IMR-90 (cell line): ENCODE results near the gene C1orf105. TPM values are rescaled to one million over a fixed set of nuclear protein-coding genes. Genes with fewer than 3 reads are reported as not detected.

Experiments used
- ATAC-seq: fragments of 200-7000 bp; cut with Tn5 transposase; 2 replicates; pipeline ENCODE4 v1.9.1; 2020; ENCODE audit warnings: low read depth, mild to moderate bottlenecking, moderate library complexity
- BruUV-seq: library from RNA; stranded (reverse); fragments of 400-500 nt; replicated peaks from 2 replicates; lab custom pipeline; 2021; lab: Mats Ljungman, UMichigan
- CTCF ChIA-PET: fragments of 300-600 bp; formaldehyde crosslinking; extraction: SDS; loops from one replicate; lab custom pipeline; 2021; ENCODE audit warnings: antibody characterized with exemption; lab: Yijun Ruan, JAX
- POLR2A ChIA-PET: fragments of 300-600 bp; sonication (Branson Sonifier 250); formaldehyde crosslinking; loops from one replicate; lab custom pipeline; 2022; ENCODE audit warnings: antibody characterized with exemption; ENCODE audit not compliant: unreplicated experiment; lab: Charles Lee
- DNase-seq: peaks from one replicate; pipeline ENCODE4 v3.0.0; 2013
- H2AFZ ChIP-seq: replicated peaks from 2 replicates; pipeline ENCODE3; 2013; ENCODE audit warnings: low read length, mild to moderate bottlenecking; ENCODE audit not compliant: poor library complexity
- H2AK5ac ChIP-seq: 2 replicates; pipeline ENCODE4 v1.6.1; 2013; ENCODE audit warnings: low read depth, low read length, inconsistent platforms
- H2AK9ac ChIP-seq: replicated peaks from 2 replicates; pipeline ENCODE3; 2013; ENCODE audit warnings: mild to moderate bottlenecking, low read depth, low read length, moderate library complexity; ENCODE audit not compliant: poor library complexity
- H2BK120ac ChIP-seq: 2 replicates; pipeline ENCODE4 v1.6.1; 2013; ENCODE audit warnings: low read depth, low read length, inconsistent platforms
- H2BK15ac ChIP-seq: 3 replicates; pipeline ENCODE4 v1.6.1; 2013; ENCODE audit warnings: low read depth, low read length, inconsistent platforms
- H2BK20ac ChIP-seq: 2 replicates; pipeline ENCODE4 v1.6.1; 2013; ENCODE audit warnings: low read depth, mild to moderate bottlenecking, inconsistent platforms, low read length, moderate library complexity
- H2BK5ac ChIP-seq: 2 replicates; pipeline ENCODE4 v1.6.1; 2013; ENCODE audit warnings: mild to moderate bottlenecking, low read depth, low read length, inconsistent platforms; ENCODE audit not compliant: poor library complexity, severe bottlenecking
- H3K14ac ChIP-seq: replicated peaks from 2 replicates; pipeline ENCODE4 v1.6.1; 2013; ENCODE audit warnings: low read depth, low read length, inconsistent platforms
- H3K18ac ChIP-seq: 2 replicates; pipeline ENCODE4 v1.6.1; 2013; ENCODE audit warnings: low read depth, low read length, control low read depth
- H3K23ac ChIP-seq: 2 replicates; pipeline ENCODE4 v1.6.1; 2013; ENCODE audit warnings: low read depth, low read length, inconsistent platforms
- H3K27ac ChIP-seq: 2 replicates; pipeline ENCODE4 v1.5.1; 2013; ENCODE audit warnings: mild to moderate bottlenecking, control low read depth, low read length; ENCODE audit not compliant: insufficient read depth
- H3K27me3 ChIP-seq: 2 replicates; pipeline ENCODE4 v1.6.1; 2013; ENCODE audit warnings: low read length; ENCODE audit not compliant: control insufficient read depth, insufficient read depth
- H3K36me3 ChIP-seq: 2 replicates; pipeline ENCODE4 v1.6.1; 2013; ENCODE audit warnings: low read length, mixed read lengths; ENCODE audit not compliant: control insufficient read depth, insufficient read depth
- H3K4ac ChIP-seq: 2 replicates; pipeline ENCODE4 v1.6.1; 2013; ENCODE audit warnings: low read depth, low read length, inconsistent platforms
- H3K4me1 ChIP-seq: 2 replicates; pipeline ENCODE4 v1.6.1; 2013; ENCODE audit warnings: low read length, mixed read lengths; ENCODE audit not compliant: control insufficient read depth, insufficient read depth
- H3K4me2 ChIP-seq: 2 replicates; pipeline ENCODE4 v1.6.1; 2013; ENCODE audit warnings: low read depth, mild to moderate bottlenecking, control low read depth, low read length, moderate library complexity
- H3K4me3 ChIP-seq: 2 replicates; pipeline ENCODE4 v1.5.1; 2013; ENCODE audit warnings: low read depth, mild to moderate bottlenecking, control low read depth, low read length, moderate library complexity; ENCODE audit not compliant: insufficient read depth
- H3K56ac ChIP-seq: 2 replicates; pipeline ENCODE4 v1.6.1; 2013; ENCODE audit warnings: low read length, inconsistent platforms; ENCODE audit not compliant: insufficient read depth; ENCODE audit errors: extremely low read depth
- H3K79me1 ChIP-seq, 2 experiments: 2 replicates each; pipeline ENCODE4 v1.6.1; 2013; ENCODE audit warnings: low read length in 2 of 2, inconsistent platforms in 1 of 2, low read depth in 1 of 2
- H3K9ac ChIP-seq: 2 replicates; pipeline ENCODE4 v1.6.1; 2013; ENCODE audit warnings: low read depth, low read length, control low read depth
- H3K9me1 ChIP-seq: 2 replicates; pipeline ENCODE4 v1.6.1; 2013; ENCODE audit warnings: low read length, inconsistent platforms; ENCODE audit not compliant: insufficient read depth
- H3K9me3 ChIP-seq: 2 replicates; pipeline ENCODE4 v1.6.1; 2013; ENCODE audit warnings: low read length; ENCODE audit not compliant: control insufficient read depth, insufficient read depth
- H4K20me1 ChIP-seq: 2 replicates; pipeline ENCODE4 v1.6.1; 2013; ENCODE audit warnings: low read length, inconsistent platforms; ENCODE audit not compliant: insufficient read depth
- H4K5ac ChIP-seq: 2 replicates; pipeline ENCODE4 v1.6.1; 2013; ENCODE audit warnings: mild to moderate bottlenecking, low read depth, low read length, control low read depth
- H4K8ac ChIP-seq, 2 experiments: 2 replicates each; pipeline ENCODE4 v1.6.1; 2013; ENCODE audit warnings: low read depth in 2 of 2, low read length in 2 of 2, control low read depth in 1 of 2, inconsistent platforms in 1 of 2
- H4K91ac ChIP-seq: 2 replicates; pipeline ENCODE4 v1.6.1; 2013; ENCODE audit warnings: low read depth, low read length, inconsistent platforms; ENCODE audit not compliant: insufficient read depth
- BHLHE40 ChIP-seq: fragments of 150-350 bp; IDR thresholded peaks from 2 replicates; pipeline ENCODE4 v1.6.1; 2016; ENCODE audit warnings: mild to moderate bottlenecking, low read depth, low read length
- CEBPB ChIP-seq: IDR thresholded peaks from 2 replicates; pipeline ENCODE4 v1.6.1; 2012; ENCODE audit warnings: low read depth, low read length, improper control_type of control experiment
- CHD1 ChIP-seq: IDR thresholded peaks from 2 replicates; pipeline ENCODE4 v1.6.1; 2012; ENCODE audit warnings: low read depth, low read length, improper control_type of control experiment
- MAFK ChIP-seq: IDR thresholded peaks from 2 replicates; pipeline ENCODE4 v1.6.1; 2012; ENCODE audit warnings: low read depth, low read length, improper control_type of control experiment
- MAZ ChIP-seq: IDR thresholded peaks from 2 replicates; pipeline ENCODE4 v1.6.1; 2012; ENCODE audit warnings: low read depth, mild to moderate bottlenecking, low read length, improper control_type of control experiment, moderate library complexity, borderline replicate concordance
- MXI1 ChIP-seq: IDR thresholded peaks from 2 replicates; pipeline ENCODE4 v1.6.1; 2012; ENCODE audit warnings: low read depth, mild to moderate bottlenecking, low read length, moderate library complexity, borderline replicate concordance
- RAD21 ChIP-seq: IDR thresholded peaks from 2 replicates; pipeline ENCODE4 v1.6.1; 2012; ENCODE audit warnings: low read length, improper control_type of control experiment
- RFX5 ChIP-seq: IDR thresholded peaks from 2 replicates; pipeline ENCODE4 v1.8.0; 2012; ENCODE audit warnings: low read depth, mild to moderate bottlenecking, low read length, moderate library complexity
- SMC3 ChIP-seq: fragments of 150-350 bp; IDR thresholded peaks from 2 replicates; pipeline ENCODE4 v1.6.1; 2016; ENCODE audit warnings: low read depth, mild to moderate bottlenecking, antibody characterized with exemption, low read length, moderate library complexity
- WGBS, 2 experiments: methylation state at CpG; one replicate each; pipeline versions ENCODE4 v1.1.5 to v1.1.7; 2013; ENCODE audit warnings: missing lambda C conversion rate in 2 of 2; ENCODE audit not compliant: insufficient read length in 1 of 2; ENCODE audit errors: extremely low coverage in 2 of 2; 5-methylcytosine and 5-hydroxymethylcytosine counted together
- dilution Hi-C: fragments of 300-500 bp; cut with HindIII; formaldehyde crosslinking; loops from one replicate; pipeline ENCODE4 v1.14.3; 2018; ENCODE audit warnings: low sequenced_read_pairs; ENCODE audit not compliant: unreplicated experiment
- in situ Hi-C: fragments of 300-500 bp; cut with MboI; formaldehyde crosslinking; loops from 3 replicates; pipeline ENCODE4 v1.14.3; 2019; ENCODE audit warnings: low sequenced_read_pairs, inconsistent platforms, mixed read lengths
- intact Hi-C: fragments of 100-400 bp; cut with micrococcal nuclease; formaldehyde crosslinking; loops from 2 replicates; pipeline ENCODE4 v1.10.0; 2022
- polyA plus RNA-seq, 3 experiments: library from polyadenylated mRNA; depleted of rRNA; stranded (reverse); fragments of >200 nt; gene quantifications; 2 replicates each; pipeline ENCODE4 v1.2.3, GENCODE V29; 2012; ENCODE audit warnings: low replicate concordance in 1 of 3
- total RNA-seq: library from RNA; depleted of rRNA; stranded (reverse); fragments of >200 nt; gene quantifications from 2 replicates; pipeline ENCODE4 v1.2.3, GENCODE V29; 2012
- TF ChIP-seq, protein P1 (sequence below): fragments of 150-350 bp; IDR thresholded peaks from 2 replicates; pipeline ENCODE4 v1.6.1; 2017; ENCODE audit warnings: mild to moderate bottlenecking, antibody characterized with exemption, low read length, low read depth
- TF ChIP-seq, protein P2 (sequence below): fragments of 150-350 bp; IDR thresholded peaks from 2 replicates; pipeline ENCODE4 v1.6.1; 2016; ENCODE audit warnings: low read depth, mild to moderate bottlenecking, low read length, moderate library complexity, borderline replicate concordance
- TF ChIP-seq, protein P3 (sequence below): conservative IDR thresholded peaks from 2 replicates; pipeline ENCODE4 v1.5.1; 2012; ENCODE audit warnings: mild to moderate bottlenecking, low read depth, low read length, improper control_type of control experiment

C1orf105 gene
- total and polyA plus RNA-seq, 2 of the 4 experiments (the other 2 are of a cell fraction), result not detected

DNA sequence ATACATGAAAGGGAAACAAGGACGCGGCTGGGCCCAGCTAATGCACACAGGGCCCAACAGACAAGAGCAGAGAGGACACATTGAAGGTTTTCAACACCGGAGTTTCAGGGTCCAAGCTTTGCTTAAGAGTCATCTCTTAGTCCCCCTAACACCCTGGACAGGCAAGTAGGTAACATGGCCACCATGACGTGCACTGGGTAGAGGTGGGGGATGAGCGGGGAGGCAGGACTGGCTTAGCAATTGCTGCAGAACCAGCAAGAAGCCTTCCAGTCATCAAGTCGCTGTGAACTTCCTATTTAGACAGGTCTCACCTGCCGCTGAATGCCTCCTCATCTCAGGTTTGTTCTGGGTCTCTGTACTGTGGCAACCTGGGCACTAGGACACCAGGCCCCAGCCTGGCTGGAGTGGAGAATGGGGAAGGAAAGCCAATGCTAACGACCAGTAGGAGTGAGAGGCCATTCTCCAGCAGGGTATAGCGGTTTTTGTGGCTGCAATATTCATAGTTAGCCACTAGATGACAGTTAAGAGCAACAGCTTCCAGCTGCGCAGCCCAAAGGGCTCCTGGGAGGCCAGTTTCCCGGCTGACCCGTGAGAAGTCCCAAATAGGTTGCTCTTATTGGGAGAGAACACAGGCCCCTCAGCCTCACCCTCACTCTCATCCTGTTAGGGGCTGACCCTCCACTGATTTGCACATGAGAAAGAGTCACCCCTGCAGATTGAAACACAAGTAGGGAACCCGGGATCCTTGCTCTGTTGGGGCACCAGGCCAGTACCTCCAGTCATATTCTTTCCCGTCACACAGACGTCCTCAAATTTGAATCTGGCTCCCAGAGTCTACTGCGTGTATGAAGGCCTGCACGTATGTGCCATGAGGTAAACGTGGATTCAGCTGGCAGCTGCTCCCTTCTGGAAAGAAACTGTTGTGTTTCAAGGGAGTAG, 29.4 kb downstream of the C1orf105 start:
- ATAC-seq, result peak; percentile 95
- no peak overlapping the region for H3K27ac ChIP-seq
- no peaks in the 10 kb centered on the region for H4K20me1 ChIP-seq
- H3K4me3 ChIP-seq, result no peak overlapping the region
- H4K91ac ChIP-seq, result no peak overlapping the region
- no peak overlapping the region; the same call in 1 of the 2 replicates for H2BK20ac ChIP-seq
- H3K14ac ChIP-seq, result no peak overlapping the region
- peaks cover 7% of the 10 kb centered on the region; the same call in 1 of the 2 replicates for H3K9me1 ChIP-seq
- peak overlapping the region in 1 of 2 experiments; percentile 43; a peak in 1 of 4 replicates for H4K8ac ChIP-seq
- peak; percentile 51 for DNase-seq
- H4K5ac ChIP-seq, result no peak overlapping the region
- no peak overlapping the region for H2AK9ac ChIP-seq
- CTCF ChIA-PET, result interaction anchor here (0.6 to 1.6 kb wide), 2 partner anchors 23 to 270 kb away, joined by 3 to 10 read pairs; no protein-coding TSS in a partner anchor
- H3K36me3 ChIP-seq, result no peaks in the 10 kb centered on the region
- intact Hi-C loops (loop anchor here (1.0 to 2.0 kb wide), 2 partner anchors 83 to 269 kb away; partner anchors contain the start of gene SUCO), in situ Hi-C loops (loop anchor here (5.0 kb wide), 1 partner anchor 267 kb away; no protein-coding TSS in a partner anchor), dilution Hi-C loops (no loop called here)
- peaks cover 10% of the 10 kb centered on the region for H3K4me1 ChIP-seq
- H3K56ac ChIP-seq, result no peak overlapping the region
- H3K9me3 ChIP-seq, result no peaks in the 10 kb centered on the region
- peak overlapping the region; percentile 79 for H2AFZ ChIP-seq
- no peak overlapping the region for H2BK120ac ChIP-seq
- WGBS, 2 experiments, result 54% methylated on average over 6 of the region's 18 CpGs; no CpG with 5 or more reads in 1 of the 2 experiments
- no peak overlapping the region for H3K18ac ChIP-seq
- no TSS peak for BruUV-seq
- H3K9ac ChIP-seq, result no peak overlapping the region
- H3K79me1 ChIP-seq, result no peaks in the 10 kb centered on the region
- H3K4ac ChIP-seq, result no peak overlapping the region
- H2BK5ac ChIP-seq, result no peak overlapping the region
- POLR2A ChIA-PET, result no interaction called here
- H3K4me2 ChIP-seq, result no peak overlapping the region; the same call in 1 of the 2 replicates
- H3K27me3 ChIP-seq, result peaks cover 5% of the 10 kb centered on the region
- no peak overlapping the region; the same call in 2 of the 3 replicates for H2BK15ac ChIP-seq
- H3K23ac ChIP-seq, result no peak overlapping the region
- H2AK5ac ChIP-seq, result no peak overlapping the region
- TF ChIP-seq MAFK (no peak), MAZ (no peak), CHD1 (no peak), MXI1 (no peak), RFX5 (no peak), CEBPB (no peak), RAD21 (peak; percentile 76), SMC3 (peak; percentile 58), BHLHE40 (no peak)
- TF ChIP-seq, protein P1, sequence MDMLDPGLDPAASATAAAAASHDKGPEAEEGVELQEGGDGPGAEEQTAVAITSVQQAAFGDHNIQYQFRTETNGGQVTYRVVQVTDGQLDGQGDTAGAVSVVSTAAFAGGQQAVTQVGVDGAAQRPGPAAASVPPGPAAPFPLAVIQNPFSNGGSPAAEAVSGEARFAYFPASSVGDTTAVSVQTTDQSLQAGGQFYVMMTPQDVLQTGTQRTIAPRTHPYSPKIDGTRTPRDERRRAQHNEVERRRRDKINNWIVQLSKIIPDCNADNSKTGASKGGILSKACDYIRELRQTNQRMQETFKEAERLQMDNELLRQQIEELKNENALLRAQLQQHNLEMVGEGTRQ, result no peak
- TF ChIP-seq, protein P2, sequence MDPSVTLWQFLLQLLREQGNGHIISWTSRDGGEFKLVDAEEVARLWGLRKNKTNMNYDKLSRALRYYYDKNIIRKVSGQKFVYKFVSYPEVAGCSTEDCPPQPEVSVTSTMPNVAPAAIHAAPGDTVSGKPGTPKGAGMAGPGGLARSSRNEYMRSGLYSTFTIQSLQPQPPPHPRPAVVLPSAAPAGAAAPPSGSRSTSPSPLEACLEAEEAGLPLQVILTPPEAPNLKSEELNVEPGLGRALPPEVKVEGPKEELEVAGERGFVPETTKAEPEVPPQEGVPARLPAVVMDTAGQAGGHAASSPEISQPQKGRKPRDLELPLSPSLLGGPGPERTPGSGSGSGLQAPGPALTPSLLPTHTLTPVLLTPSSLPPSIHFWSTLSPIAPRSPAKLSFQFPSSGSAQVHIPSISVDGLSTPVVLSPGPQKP, result no peak
- TF ChIP-seq, protein P3, sequence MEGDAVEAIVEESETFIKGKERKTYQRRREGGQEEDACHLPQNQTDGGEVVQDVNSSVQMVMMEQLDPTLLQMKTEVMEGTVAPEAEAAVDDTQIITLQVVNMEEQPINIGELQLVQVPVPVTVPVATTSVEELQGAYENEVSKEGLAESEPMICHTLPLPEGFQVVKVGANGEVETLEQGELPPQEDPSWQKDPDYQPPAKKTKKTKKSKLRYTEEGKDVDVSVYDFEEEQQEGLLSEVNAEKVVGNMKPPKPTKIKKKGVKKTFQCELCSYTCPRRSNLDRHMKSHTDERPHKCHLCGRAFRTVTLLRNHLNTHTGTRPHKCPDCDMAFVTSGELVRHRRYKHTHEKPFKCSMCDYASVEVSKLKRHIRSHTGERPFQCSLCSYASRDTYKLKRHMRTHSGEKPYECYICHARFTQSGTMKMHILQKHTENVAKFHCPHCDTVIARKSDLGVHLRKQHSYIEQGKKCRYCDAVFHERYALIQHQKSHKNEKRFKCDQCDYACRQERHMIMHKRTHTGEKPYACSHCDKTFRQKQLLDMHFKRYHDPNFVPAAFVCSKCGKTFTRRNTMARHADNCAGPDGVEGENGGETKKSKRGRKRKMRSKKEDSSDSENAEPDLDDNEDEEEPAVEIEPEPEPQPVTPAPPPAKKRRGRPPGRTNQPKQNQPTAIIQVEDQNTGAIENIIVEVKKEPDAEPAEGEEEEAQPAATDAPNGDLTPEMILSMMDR, result peak; percentile 80
